Fibroblast of skin of scalp (primary cell): ENCODE measurements around the gene DPM3.
"Not testable (repeated sequence)": the region's sequence is repeated elsewhere in the genome, so short reads cannot be mapped to it uniquely, and the experiment has no call there.

Experiments
- DNase-seq: peaks from one replicate; pipeline ENCODE4 v3.0.0-alpha.2; 2013

The DPM3 gene

DNA sequence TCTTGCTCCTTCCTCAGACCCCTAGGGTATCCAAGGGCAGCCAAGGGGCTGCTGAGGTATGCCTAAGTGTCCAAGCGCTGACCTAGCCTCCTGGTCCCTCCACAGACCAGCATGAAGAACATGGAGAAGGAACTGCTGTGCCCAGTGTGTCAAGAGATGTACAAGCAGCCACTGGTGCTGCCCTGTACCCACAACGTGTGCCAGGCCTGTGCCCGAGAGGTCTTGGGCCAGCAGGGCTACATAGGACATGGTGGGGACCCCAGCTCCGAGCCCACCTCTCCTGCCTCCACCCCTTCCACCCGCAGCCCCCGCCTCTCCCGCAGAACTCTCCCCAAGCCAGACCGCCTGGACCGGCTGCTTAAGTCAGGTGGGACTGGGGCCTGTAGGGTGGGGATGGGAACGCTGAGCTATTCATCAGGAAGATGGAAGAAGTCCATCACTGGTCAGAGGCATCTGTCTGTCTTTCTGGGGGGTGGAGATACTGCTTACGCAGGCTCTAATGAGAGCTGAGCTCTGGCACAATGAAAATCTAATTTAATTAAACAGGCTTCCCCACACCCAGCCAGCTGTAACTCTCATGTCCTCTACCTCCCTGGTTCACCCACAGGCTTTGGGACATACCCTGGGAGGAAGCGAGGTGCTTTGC lies 35.1 kb upstream of the DPM3 start:
- no peak for DNase-seq

GRCh38 chr1:155174324-155175280 lies 34.3 kb upstream of the DPM3 start:
- peak; percentile 54 for DNase-seq

GRCh38 chr1:155173478-155174323 lies 33.4 kb upstream of the DPM3 start, which contains the start of gene TRIM46:
Gene TRIM46, plus strand, starts transcription at chr1:155173849. Its CDS starts 118 bp downstream, at chr1:155173967.
- DNase-seq, result peak; percentile 82

GRCh38 chr1:155172732-155173477 lies 32.6 kb upstream of the DPM3 start, which contains the start of gene KRTCAP2:
Gene KRTCAP2, minus strand, starts transcription at chr1:155173304. Its CDS starts 80 bp downstream, at chr1:155173224.
- DNase-seq, result peak; percentile 97

DNA sequence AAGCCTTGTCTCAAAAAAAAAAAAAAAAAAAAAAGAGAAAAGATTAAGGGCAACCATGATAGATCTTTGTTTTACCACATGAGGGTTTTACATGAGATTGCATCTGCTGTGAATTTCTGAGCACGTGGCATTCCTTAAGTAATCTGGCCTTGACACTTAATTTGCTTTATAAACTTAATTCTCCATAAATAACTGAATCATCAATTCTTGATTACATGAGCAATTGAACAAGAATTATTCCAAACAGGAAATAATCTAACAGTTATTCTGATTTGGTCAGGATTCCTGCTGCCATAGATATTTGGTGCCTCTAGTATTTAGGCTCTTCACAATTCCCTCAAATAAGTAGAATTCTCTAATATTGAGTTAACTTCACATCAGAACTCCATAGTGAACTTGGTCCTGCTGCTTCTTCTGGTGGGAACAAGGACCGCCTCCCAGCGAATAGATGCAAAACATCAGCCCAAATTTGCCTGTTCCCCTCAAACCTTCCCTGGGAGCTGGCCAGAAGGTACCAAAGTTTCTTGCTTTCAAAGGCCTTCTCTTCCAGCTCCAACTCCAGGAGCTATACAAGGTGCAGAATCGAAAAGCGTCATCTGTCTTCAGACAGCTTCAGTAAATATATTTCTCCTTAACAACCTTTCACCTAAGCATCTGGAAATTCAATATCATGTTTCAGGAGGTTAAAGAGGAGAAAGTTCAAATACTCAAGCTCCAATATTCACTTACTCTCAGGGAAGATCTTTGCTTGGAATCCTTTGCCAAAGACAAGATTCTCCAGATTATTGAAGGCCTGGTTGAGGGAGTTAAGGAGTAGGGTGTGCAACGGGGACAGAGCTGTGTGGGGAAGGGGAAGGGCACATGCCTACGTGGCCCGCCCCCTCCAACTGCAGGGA lies 31.8 kb upstream of the DPM3 start:
- no peak for DNase-seq

DNA sequence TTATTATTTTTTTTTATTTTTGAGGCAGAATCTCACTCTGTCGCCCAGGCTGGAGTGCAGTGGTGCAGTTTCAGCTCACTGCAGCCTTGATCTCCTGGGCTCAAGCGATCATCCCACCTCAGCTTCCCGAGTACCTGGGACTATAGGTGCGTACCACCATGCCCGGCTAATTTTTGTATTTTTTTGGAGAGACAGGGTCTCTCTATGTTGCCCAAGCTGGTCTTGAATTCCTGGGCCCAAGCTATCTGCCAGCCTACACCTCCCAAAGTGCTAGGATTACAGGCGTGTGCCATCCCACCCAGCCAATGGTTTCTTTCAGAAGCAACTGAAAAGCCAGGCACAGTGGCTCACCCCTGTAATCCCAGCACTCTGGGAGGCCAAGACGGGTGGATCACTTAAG lies 30.5 kb upstream of the DPM3 start:
- no peak for DNase-seq

DNA sequence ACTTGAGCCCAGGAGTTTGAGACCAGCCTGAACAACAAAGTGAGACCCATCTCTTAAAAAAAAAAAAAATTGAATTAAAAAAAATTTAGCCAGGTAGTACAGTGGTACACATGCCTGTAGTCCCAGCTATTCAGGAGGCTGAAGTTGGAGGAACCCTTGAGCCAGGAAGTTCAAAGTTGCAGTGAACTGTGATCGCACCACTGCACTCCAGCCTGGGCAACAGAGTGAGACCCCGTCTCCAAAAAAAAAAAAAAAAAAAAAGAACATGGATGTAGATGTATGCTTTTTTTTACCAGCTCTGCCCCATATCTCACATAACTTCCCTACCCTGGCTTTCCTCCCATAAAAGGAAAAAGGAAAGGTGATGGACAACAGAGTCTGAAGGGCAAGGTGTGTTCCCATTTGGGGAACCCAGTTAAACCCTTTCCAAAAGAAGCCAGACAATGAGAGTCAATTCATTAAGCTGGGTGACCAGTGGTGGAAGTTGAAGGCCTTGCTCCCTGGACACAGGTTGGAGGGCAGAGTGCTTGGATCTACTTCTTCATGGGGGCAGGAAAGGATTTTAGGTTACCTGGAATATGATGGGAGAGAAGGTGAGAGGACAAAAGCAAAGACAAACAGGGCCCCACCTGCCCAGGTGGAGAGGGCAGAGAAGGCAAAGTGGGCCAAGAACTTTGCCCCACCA lies 29.9 kb upstream of the DPM3 start:
- DNase-seq, result no peak

DNA sequence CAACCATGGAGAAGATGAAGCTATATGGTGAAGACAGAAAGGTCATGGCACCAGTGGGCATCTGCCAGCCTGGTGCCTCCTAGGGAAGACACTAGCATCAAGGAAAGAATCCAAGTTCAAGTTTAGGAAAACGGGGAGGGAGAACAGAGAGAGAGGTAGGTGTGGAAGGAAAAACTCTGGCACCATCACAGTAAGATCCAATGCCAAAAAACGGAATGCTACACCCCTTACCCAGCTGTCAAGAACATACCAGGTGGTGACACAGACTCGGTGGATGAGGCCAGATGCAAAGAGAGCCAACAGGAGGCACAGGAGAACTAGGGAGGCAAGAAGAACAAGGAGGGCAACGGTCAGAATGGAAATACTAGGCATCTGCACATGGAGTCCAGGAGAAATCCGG lies 29.2 kb upstream of the DPM3 start:
- no peak for DNase-seq

DNA sequence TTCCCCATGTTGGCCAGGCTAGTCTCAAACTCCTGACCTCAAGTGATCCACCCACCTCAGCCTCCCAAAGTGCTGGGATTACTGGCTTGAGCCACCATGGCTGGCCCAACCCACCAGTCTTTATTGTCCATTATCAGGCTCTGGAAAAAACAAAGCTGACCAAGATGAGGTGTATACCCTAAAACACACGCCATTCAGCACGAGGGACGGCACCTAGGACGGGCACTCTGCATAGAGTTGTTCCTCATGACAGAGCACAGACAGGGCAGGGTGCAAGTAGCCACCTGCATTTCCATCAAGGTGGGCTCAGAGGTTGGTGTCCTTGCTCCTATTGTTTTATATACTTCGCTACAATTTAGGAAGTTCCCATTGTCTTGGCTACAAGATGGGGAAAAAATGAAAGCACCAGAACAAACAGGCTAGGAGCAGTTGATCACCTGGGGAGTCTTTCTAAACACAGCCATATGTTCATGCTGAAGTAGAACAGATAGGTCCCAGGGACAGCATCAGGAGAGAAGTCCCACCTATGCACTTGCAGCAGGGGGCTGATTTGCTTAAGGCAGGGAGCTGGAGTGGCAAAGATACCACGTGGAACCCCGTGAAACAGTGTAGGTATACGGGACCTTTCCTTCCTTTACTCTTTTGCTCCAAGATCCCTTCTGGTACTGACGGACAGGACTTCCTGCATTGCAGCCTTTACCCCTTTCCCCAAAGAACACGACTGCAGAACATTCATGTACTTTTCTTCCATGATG lies 28.3 kb upstream of the DPM3 start:
- DNase-seq, result no peak

- DNase-seq, result not testable (repeated sequence)
These were observed 27.7 kb upstream of the DPM3 start for GRCh38 chr1:155168105-155168445.

DNA sequence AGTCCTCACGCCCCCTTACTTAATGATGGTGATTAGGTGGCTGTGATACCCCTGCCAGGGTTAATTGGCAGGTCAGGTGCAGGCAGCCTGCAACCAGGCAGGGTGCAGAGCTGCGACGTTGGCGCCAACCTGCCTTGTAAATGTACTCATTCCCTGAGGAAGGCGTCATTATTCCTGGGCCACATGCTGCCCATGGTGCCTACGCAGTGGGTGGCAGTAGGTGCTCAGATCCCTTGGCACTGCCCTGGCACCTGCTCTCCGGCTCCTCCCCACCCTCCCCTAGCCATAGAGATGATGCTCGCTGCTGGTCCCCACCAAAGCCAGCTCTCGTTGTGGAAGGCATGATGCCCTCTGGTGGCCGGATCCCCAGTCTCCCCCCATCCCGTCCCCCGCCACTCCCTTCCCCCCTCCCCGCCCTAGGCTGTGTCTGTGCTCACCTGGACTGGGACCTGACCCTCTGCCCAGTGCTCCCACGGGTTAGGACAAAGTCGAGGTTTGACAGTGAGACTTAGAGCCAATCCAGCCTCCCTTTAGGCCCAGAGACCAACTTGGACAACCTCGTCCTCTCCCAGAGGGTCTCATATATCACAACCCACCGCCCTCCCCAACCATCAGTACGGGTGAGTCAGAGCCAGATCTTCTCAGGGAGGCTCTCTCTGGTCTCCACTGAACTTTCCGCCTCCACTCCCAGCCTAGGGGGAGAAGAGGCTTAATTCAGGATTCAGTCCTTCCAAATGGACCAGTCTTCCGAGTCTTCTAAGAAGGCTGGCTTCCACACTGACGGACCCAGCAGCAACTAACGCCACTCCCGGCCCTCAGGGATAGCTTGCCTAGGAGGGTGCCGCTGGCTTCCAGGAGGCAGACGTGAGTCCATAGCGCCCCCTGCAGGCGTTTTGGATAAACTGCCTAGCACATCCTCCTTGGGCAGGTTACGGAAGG lies 27.1 kb upstream of the DPM3 start:
- peak; percentile 82 for DNase-seq

DNA sequence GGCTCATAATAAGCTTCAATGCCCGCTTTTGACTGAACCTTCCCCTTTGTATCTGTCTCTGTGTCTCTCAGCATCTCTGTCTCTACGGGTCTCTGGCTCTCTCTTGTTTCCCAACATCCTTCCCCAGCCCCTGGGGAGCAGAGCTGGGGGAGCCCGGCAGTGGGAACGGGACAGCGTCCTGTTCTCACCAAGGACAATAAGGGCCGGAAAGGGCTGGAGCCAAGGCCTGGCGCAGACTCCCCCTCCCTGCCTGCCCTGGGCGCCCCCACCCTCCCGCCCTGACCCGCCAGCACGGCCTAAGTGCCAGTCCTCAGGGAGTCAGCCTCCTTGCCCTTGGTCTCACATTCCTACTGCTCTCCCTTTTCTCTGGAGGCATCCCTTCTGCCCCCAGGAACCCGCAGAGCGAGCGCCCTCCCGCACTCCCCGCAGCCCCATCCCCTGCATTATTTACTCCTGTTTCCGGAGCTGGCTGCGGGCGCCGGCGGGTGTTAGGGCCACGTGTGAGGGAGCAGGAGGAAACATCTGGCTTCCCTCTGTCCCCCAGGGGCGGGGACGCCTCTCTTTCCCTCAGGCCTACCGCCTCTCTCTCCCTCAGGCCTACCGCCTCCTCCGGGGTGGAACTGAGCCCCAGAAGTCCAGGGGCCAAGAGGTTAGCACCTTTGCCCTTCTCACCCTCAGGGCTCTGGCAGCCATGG lies 26.3 kb upstream of the DPM3 start:
- no peak for DNase-seq

GRCh38 chr1:155166051-155166470 lies 25.7 kb upstream of the DPM3 start:
- no peak for DNase-seq

- DNase-seq, result not testable (repeated sequence)
These were observed 24.3 kb upstream of the DPM3 start for GRCh38 chr1:155164625-155165024.

GRCh38 chr1:155163785-155164184 lies 23.5 kb upstream of the DPM3 start:
- DNase-seq, result not testable (repeated sequence)

- DNase-seq, result not testable (repeated sequence)
These were observed 22.3 kb upstream of the DPM3 start for GRCh38 chr1:155162631-155163030.

DNA sequence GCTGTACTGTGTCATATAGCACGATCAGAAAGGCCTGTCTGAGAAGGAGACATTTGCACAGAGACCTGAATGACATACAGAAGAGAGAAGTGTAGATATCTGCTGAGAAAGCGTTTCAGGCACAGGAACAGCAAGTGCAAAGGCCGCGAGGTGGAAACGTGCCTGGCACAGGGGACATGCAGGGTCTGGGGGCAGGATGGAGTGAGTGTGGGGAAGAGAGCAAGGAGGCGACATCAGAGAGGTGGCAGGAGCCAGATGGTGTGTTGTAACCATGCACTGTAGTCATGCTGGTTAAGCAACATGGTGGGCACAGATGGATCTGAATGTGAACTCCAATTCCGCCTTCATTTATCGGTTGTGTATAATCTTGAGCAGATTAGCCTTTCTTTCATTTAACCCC lies 19.8 kb upstream of the DPM3 start:
- DNase-seq, result no peak

DNA sequence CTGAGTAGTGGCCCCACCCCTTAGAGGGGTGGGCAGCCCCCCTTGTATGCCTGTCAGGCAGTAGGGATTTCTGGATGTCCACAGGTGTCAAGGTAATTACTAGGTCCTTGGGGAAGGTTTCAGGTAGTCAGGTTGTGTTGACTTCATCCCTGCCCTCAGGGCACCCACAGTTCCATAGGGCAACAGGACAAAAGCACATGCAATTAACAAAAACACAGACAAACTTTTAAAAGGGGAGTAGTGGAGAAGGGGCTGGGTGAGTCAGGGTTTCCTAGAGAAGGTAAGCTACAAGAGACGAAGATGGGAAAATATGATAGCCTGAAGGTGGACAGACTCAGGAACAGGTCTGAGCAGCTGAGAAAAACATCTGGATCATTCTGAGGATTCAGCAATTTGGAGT lies 18.7 kb upstream of the DPM3 start:
- DNase-seq, result no peak
